NOMO-1 (cell line): ENCODE measurements around the gene PRKCI.
"Not testable (repeated sequence)": the region's sequence is repeated elsewhere in the genome, so short reads cannot be mapped to it uniquely, and the experiment has no call there.

Source experiments
- DNase-seq, 2 experiments: peaks; one replicate each; lab custom pipeline; 2025; ENCODE audit not compliant: unreplicated experiment in 2 of 2; lab: John Stamatoyannopoulos, UW

PRKCI gene

DNA sequence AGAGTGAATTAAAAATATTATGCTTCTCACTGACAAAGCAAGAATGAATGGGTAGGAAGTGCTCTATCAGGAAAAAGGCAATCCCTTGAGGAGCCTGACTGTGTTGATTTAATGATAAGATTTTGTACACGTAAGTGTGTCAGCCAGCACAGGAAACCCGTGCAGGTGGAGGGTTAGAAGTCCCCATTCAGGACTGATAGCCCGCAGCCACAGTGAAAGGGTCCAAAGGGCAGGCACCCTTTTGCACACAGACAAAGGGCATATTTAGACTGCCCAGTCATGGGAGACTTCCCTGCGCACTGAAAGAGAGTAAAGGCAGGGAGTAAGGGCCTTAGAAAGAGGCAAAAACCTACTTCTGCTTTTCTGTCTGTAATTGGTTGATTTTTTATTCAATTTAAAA lies 108.9 kb downstream of the PRKCI start:
- no peak for DNase-seq

DNA sequence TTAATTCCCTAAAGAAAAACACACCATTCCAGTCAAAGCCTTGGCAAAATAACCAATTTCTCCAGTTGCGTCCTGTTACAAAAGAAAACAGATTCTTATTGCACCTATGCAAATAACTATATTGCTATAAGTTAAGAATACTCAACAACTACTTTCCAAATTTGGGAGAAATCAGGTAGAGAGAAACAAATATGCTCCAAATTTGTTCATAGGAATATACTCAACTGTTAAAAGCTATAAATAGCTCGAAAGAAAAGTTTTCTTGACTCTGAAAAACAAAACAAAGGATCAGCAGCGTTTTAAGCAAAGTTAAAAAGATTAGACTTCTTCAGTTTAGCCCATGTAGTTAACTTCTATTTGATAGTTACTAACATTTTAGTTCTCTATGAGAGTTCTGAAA lies 115.2 kb downstream of the PRKCI start:
- no peak for DNase-seq

DNA sequence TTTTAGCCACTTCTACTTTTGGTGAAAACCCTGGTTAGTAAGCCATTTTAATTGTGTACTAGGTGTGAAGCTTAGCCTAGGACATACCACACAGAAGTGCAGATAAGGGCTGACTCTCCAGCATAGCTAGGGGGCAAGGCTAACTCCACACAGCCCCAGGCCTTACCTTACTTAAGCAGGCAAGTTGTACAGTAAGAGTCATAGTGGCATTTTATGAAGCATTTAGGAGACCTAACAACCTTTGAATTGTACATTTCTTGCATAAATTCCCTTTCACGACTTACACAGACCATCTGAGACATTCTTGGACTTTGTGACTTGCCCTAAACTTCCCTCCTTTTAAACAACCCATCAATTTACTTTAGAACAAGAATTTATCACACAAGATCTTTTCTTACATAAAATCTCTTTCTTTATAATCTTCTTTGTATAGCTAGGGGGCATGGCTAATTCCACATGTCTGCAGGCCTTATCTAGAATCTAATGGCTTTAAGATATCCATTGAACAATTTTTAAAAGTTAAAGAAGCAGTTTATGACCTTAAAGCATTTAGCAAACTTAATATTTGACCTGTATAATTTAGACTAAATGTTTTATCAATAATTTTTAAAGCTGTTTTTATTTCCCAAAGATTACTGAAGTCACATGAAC lies 116.6 kb downstream of the PRKCI start:
- no peak for DNase-seq

DNA sequence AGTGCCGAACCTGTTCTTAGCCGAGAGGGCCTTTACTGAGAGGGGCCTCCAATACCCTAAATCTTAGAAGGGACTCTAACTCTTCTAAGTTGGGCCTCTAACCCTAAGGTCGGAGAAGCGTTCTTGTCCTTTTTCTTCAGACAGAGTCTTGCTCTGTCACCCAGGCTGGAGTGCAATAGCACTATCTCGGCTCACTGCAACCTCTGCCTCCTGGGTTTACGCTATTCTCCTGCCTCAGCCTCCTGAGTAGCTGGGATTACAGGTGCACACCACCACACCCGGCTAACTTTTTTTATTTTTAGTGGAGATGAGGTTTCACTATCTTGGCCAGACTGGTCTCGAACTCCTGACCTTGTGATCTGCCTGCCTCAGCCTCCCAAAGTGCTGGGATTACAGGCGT lies 120.0 kb downstream of the PRKCI start:
- not testable (repeated sequence) for DNase-seq

DNA sequence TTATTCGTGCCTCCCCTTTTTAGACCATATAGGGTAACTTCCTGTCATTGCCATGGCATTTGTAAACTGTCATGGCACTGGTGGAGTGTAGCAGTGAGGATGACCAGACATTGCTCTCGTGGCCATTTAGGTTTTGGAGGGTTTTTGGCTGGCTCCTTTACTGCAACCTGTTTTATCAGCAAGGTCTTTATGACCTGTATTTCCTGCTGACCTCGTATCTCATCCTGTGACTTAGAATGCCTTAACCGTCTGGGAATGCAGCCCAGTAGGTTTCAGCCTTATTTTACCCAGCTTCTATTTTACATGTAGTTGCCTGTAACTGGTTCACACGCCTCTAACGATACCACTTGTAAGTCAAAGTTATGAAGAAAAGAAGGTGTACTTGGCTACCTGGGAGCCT lies 121.6 kb downstream of the PRKCI start:
- DNase-seq = not testable (repeated sequence)

DNA sequence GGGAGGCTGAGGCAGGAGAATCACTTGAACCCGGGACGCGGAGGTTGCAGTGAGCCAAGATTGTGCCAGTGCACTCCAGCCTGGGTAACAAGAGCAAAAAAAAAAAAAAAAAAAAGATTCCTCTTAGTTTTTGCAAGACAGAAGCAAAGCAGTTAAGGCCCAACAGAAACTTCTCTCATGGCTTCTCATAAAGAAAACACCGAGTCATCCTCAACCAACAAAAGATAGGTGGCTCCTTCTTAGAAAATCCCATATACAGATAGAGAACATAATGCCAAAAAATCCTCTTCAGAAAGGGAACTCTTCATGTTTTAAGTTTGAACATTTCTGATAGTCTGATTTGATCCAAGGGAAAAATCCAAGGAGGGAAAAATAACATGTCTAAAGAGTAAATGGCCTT lies 122.7 kb downstream of the PRKCI start:
- DNase-seq = peak in 1 of 2 experiments; percentile 23

DNA sequence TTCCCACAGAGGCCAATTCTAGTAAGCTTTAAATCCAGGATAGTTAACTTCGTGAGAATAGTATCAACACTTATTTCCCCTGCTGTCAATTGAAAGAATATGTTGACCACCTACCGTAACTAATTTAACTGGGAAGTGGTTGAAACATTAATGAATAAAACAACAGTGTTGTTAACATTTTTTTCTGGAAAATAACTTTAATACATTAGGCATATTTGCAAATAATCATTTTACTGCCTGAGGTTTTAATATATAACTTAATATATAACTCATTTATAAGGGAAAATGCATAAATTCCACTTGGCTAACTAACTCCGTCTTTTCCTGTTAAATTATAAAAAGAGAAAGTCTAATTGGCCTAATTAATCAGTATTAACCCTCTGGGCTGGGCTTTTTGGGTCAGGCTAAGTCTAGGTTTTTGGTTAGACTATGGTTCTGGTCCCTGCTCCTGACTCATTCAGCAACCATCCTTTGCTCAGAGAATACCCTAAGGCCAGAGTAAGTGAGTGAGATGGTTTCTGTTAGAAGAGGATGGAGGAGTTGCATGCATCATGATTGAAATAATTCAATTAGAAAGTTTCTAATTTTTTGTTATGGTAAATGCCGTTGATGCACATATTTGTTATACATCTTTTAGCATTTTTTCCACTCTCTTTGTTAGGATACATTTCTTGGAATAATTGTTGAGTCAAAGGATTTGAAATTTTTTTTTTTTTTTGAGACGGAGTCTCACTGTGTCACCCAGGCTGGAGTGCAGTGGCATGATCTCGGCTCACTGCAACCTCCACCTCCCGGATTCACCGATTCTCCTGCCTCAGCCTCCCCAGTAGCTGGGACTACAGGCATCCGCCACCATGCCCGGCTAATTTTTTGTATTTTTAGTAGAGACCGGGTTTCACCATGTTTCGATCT lies 124.5 kb downstream of the PRKCI start:
- no peak for DNase-seq

DNA sequence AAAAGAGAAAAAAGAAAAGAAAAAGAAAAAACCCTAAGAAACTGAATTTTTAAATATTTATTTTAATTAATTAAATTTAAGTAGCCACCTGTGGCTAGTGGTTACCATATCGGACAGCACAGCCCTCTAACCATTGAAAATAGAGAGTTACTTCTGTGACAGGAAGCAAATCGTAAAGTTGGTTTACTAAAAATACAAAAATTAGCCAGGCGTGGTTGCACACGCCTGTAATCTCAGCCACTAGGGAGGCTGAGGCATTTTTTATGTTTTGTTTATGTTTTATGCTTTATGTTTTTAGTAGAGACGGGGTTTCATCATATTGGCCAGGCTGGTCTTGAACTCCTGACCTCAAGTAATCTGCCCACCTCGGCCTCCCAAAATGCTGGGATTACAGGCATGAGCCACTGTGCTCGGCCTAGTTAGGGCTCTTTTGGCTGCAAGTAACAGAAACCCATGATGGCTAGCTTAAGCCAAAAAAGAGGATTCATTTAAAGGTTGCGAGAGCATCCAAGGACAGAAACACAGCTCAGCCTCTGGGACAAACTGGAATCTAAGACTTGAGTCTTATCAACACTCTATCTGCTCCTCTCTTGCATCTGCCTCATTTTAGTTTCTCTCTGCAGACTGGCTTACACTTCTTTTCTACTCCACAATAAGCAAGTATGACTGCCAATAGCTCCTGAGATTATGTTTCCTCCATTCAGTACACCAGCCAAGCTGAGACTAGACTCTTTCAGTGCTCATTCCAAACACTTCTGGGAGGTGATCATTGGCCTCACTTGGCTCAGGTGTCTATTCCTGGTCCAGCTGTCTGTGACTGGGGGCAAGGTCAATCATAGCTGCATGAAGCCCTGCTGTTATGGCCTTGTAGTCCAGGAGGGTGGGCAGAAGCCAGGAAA lies 128.5 kb downstream of the PRKCI start:
- DNase-seq = peak in 1 of 2 experiments; percentile 37

DNA sequence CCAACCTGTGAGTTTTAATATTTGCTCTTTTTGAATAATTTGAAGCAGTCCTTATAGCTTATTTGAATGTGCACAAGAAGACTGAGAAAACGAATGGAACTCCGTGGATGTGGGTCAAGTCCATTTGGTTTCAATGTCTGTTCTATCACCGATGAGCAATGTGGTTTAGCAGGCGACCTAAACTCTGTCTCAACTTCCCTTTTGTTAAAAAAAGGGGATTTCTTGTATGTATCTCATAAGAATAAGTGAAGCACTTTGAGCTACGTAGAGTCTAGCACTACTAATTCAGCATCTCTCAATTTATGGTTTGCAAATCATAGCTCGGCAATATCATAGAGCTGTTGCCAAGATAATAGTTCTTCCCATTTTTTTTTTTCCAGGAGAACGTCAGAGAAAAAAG lies 130.7 kb downstream of the PRKCI start:
- peak; percentile 50 to 84 for DNase-seq

DNA sequence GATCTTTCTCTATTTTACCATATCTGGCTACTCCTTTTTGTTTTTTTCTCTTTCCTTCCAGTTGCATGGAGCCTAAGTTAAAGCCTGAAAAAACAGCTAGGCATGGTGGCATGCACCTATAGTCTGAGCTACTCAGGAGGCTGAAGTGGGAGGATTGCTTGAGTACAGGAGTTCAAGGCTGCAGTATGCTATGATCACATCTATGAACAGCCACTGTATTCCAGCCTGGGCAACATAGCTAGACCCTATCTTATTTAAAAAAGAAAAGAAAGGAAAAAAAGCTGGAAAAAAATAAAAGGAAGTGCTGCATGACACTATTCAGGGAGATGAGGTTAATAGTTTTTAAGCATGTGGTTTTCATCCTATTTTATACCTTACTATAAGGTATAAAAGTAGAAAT lies 131.3 kb downstream of the PRKCI start:
- DNase-seq = no peak

DNA sequence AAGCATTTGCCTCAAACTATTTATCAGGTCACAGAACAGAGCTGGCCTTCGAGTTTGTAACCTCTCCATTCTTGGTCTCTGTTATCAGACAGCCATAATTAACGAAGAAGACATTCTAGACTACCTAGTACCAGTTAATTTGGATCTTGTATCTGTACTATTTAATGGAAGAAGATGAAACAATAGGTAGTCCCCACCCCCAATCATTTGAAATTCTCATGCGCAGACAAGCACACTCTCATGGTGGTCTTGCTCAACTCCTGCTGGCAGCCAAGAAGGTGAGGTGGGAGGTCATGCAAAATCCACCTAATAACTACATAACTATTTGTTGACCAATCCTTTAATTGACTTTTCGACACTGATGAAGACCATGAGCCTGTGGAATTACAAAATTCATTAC lies 132.5 kb downstream of the PRKCI start:
- no peak for DNase-seq
